NCI-H510A treated with DMSO at 0.1 percent for 48 hours (cell line): ENCODE data around the gene SLC44A3.
"Not testable (repeated sequence)": the region's sequence is repeated elsewhere in the genome, so short reads cannot be mapped to it uniquely, and the experiment has no call there.

Source experiments
- DNase-seq: peaks from one replicate; lab custom pipeline; 2025; lab: John Stamatoyannopoulos, UW

The SLC44A3 gene

GRCh38 chr1:94836891-94837290 is 16.7 kb downstream of the SLC44A3 start:
- no peak for DNase-seq

- DNase-seq, result not testable (repeated sequence)
These were observed 20.2 kb downstream of the SLC44A3 start for GRCh38 chr1:94840381-94840780.

GRCh38 chr1:94840808-94841207 is 20.7 kb downstream of the SLC44A3 start:
- no peak for DNase-seq

GRCh38 chr1:94843430-94843829 is 23.3 kb downstream of the SLC44A3 start:
- no peak for DNase-seq

GRCh38 chr1:94843846-94844245 is 23.7 kb downstream of the SLC44A3 start:
- DNase-seq, result no peak

- DNase-seq, result no peak
These were observed 26.2 kb downstream of the SLC44A3 start for GRCh38 chr1:94846308-94846707.

GRCh38 chr1:94851571-94851970 is 31.4 kb downstream of the SLC44A3 start:
- no peak for DNase-seq

GRCh38 chr1:94852788-94853187 is 32.6 kb downstream of the SLC44A3 start:
- no peak for DNase-seq

GRCh38 chr1:94854458-94855306 is 34.5 kb downstream of the SLC44A3 start:
- DNase-seq, result peak; percentile 92

GRCh38 chr1:94855307-94855700 is 35.1 kb downstream of the SLC44A3 start:
- DNase-seq, result no peak

- DNase-seq, result no peak
These were observed 35.8 kb downstream of the SLC44A3 start for GRCh38 chr1:94856004-94856403.

- DNase-seq, result no peak
These were observed 36.7 kb downstream of the SLC44A3 start for GRCh38 chr1:94856868-94857267.

- no peak for DNase-seq
These were observed 38.1 kb downstream of the SLC44A3 start for GRCh38 chr1:94858276-94858675.

- DNase-seq, result no peak
These were observed 39.0 kb downstream of the SLC44A3 start for GRCh38 chr1:94859174-94859573.

GRCh38 chr1:94862718-94863117 is 42.6 kb downstream of the SLC44A3 start:
- DNase-seq, result no peak

GRCh38 chr1:94863297-94863911 is 43.2 kb downstream of the SLC44A3 start:
- DNase-seq, result no peak

- DNase-seq, result no peak
These were observed 43.8 kb downstream of the SLC44A3 start for GRCh38 chr1:94863919-94864318.

- no peak for DNase-seq
These were observed 44.7 kb downstream of the SLC44A3 start for GRCh38 chr1:94864821-94865220.

GRCh38 chr1:94865360-94865759 is 45.2 kb downstream of the SLC44A3 start:
- DNase-seq, result no peak

GRCh38 chr1:94866164-94866807 is 46.1 kb downstream of the SLC44A3 start:
- DNase-seq, result no peak

GRCh38 chr1:94871031-94871430 is 50.9 kb downstream of the SLC44A3 start:
- no peak for DNase-seq

GRCh38 chr1:94872771-94873495 is 52.8 kb downstream of the SLC44A3 start:
- no peak for DNase-seq
